Breast epithelium (tissue), 4 donors: ENCODE data around the gene RMND1. TPM values are rescaled to one million over a fixed set of nuclear protein-coding genes. Genes with fewer than 3 reads are reported as not detected.

Experiments
- DNase-seq, 2 donors: peaks; one replicate each; pipeline ENCODE4 v3.0.0-alpha.2; 2019; ENCODE audit warnings: low spot score in 2 of 2
- H3K27ac ChIP-seq, 2 donors: fragments of 200-600 bp; sonication (generic) in 1 of 2; one replicate each; pipeline ENCODE4 v1.5.1; 2016 to 2019; ENCODE audit warnings: mild to moderate bottlenecking in 1 of 2
- H3K27me3 ChIP-seq, 2 donors: fragments of 200-600 bp; sonication (generic) in 1 of 2; one replicate each; pipeline versions ENCODE4 v1.5.1 to v1.6.0; 2017 to 2019; ENCODE audit warnings: control low read depth in 1 of 2, mild to moderate bottlenecking in 1 of 2
- H3K36me3 ChIP-seq: fragments of 200-600 bp; one replicate; pipeline ENCODE4 v1.5.1; 2019
- H3K4me1 ChIP-seq, 2 donors: fragments of 200-600 bp; sonication (generic); one replicate each; pipeline ENCODE4 v1.5.1; 2016 to 2019; ENCODE audit warnings: control low read depth in 1 of 2
- H3K4me3 ChIP-seq, 3 donors: fragments of 200-600 bp; sonication (generic); 1 replicate in 2 of 3; 2 replicates in 1 of 3; pipeline ENCODE4 v1.5.1; 2016 to 2019; ENCODE audit warnings: mild to moderate bottlenecking in 3 of 3, moderate library complexity in 2 of 3
- H3K9me3 ChIP-seq, 2 donors: fragments of 200-600 bp; sonication (generic) in 1 of 2; one replicate each; pipeline ENCODE4 v1.5.1; 2016 to 2019; ENCODE audit warnings: control low read depth in 1 of 2
- CTCF ChIP-seq, 3 donors: fragments of 450-650 bp; IDR thresholded peaks; one replicate each; pipeline ENCODE4 v1.5.1; 2016 to 2017; ENCODE audit warnings: antibody characterized with exemption in 3 of 3, mild to moderate bottlenecking in 3 of 3, moderate library complexity in 3 of 3
- POLR2A ChIP-seq: fragments of 450-650 bp; IDR thresholded peaks from one replicate; pipeline ENCODE4 v1.6.1; 2016; ENCODE audit warnings: antibody characterized with exemption, mild to moderate bottlenecking, moderate library complexity
- POLR2AphosphoS5 ChIP-seq, 3 donors: sonication (generic); formaldehyde crosslinking; IDR thresholded peaks; one replicate each; pipeline ENCODE4 v1.6.1; 2017; ENCODE audit warnings: antibody characterized with exemption in 3 of 3
- intact Hi-C: fragments of 100-400 bp; cut with DNase I; formaldehyde crosslinking; loops from one replicate; pipeline ENCODE4 v1.15.1; 2023; ENCODE audit warnings: low total_unique reads
- total RNA-seq, 3 donors: library from RNA; depleted of rRNA; stranded (reverse); fragments of >200 nt; gene quantifications; one replicate each; pipeline ENCODE4 v1.1.0, GENCODE V29; 2016

Gene RMND1
- total RNA-seq, 3 donors from 2014 or later = 25.3 to 34.1 (median 32.1) TPM

- Histone ChIP-seq H3K4me3 (no peak overlapping the region), H3K27me3 (no peaks in the 10 kb centered on the region), H3K36me3 (no peaks in the 10 kb centered on the region), H3K9me3 (no peaks in the 10 kb centered on the region), H3K27ac (no peak overlapping the region), H3K4me1 (no peaks in the 10 kb centered on the region)
- no peak for DNase-seq
- intact Hi-C loops = no loop called here
- no peak for TF ChIP-seq POLR2AphosphoS5 (IDR thresholded peaks at IDR 0.05)
- TF ChIP-seq POLR2A = no peak
- TF ChIP-seq CTCF (IDR thresholded peaks at IDR 0.05) = no peak
These were observed 17.6 kb downstream of the RMND1 start for GRCh38 chr6:151434369-151434768.

- intact Hi-C loops = no loop called here
- Histone ChIP-seq H3K27me3 (no peaks in the 10 kb centered on the region), H3K27ac (no peak overlapping the region), H3K4me3 (no peak overlapping the region), H3K4me1 (no peaks in the 10 kb centered on the region), H3K36me3 (no peaks in the 10 kb centered on the region), H3K9me3 (no peaks in the 10 kb centered on the region)
- TF ChIP-seq CTCF (IDR thresholded peaks at IDR 0.05) = no peak
- TF ChIP-seq POLR2A = no peak
- TF ChIP-seq POLR2AphosphoS5 (IDR thresholded peaks at IDR 0.05) = no peak
- no peak for DNase-seq
These were observed 19.3 kb downstream of the RMND1 start for GRCh38 chr6:151432651-151433050.

GRCh38 chr6:151431337-151431736, 20.6 kb downstream of the RMND1 start:
- TF ChIP-seq CTCF (IDR thresholded peaks at IDR 0.05) = no peak
- TF ChIP-seq POLR2A = no peak
- no peak for TF ChIP-seq POLR2AphosphoS5 (IDR thresholded peaks at IDR 0.05)
- no peak overlapping the region for H3K27ac ChIP-seq
- intact Hi-C loops = no loop called here
- H3K4me3 ChIP-seq = no peak overlapping the region
- H3K4me1 ChIP-seq = no peaks in the 10 kb centered on the region
- no peaks in the 10 kb centered on the region for H3K36me3 ChIP-seq
- H3K27me3 ChIP-seq = no peaks in the 10 kb centered on the region
- no peak for DNase-seq
- H3K9me3 ChIP-seq = no peaks in the 10 kb centered on the region

- Histone ChIP-seq H3K9me3 (no peaks in the 10 kb centered on the region), H3K27me3 (no peaks in the 10 kb centered on the region), H3K27ac (no peak overlapping the region), H3K4me1 (no peaks in the 10 kb centered on the region), H3K4me3 (no peak overlapping the region), H3K36me3 (no peaks in the 10 kb centered on the region)
- TF ChIP-seq POLR2AphosphoS5 (IDR thresholded peaks at IDR 0.05) (no peak), POLR2A (no peak), CTCF (IDR thresholded peaks at IDR 0.05) (no peak)
- intact Hi-C loops = no loop called here
- no peak for DNase-seq
These were observed 21.0 kb downstream of the RMND1 start for GRCh38 chr6:151430886-151431285.

- no peaks in the 10 kb centered on the region for H3K27me3 ChIP-seq
- intact Hi-C loops = no loop called here
- no peak overlapping the region for H3K27ac ChIP-seq
- H3K4me3 ChIP-seq = no peak overlapping the region
- no peaks in the 10 kb centered on the region for H3K36me3 ChIP-seq
- no peak for DNase-seq
- TF ChIP-seq POLR2A (no peak), POLR2AphosphoS5 (IDR thresholded peaks at IDR 0.05) (no peak), CTCF (IDR thresholded peaks at IDR 0.05) (no peak)
- H3K9me3 ChIP-seq = no peaks in the 10 kb centered on the region
- H3K4me1 ChIP-seq = no peaks in the 10 kb centered on the region
These were observed 23.7 kb downstream of the RMND1 start for GRCh38 chr6:151428093-151428735.
